Fibroblast of lung (primary cell): Measurements from ENCODE around the gene THSD7B. TPM values are rescaled to one million over a fixed set of nuclear protein-coding genes. Genes with fewer than 3 reads are reported as not detected.

Experiments used
- DNase-seq, 2 donors: peaks; one replicate each; pipeline versions ENCODE4 v3.0.0 to v3.0.0-alpha.2; 2010; ENCODE audit warnings: low read depth in 2 of 2
- H2AFZ ChIP-seq: 2 replicates; pipeline ENCODE4 v1.5.1; 2012; ENCODE audit warnings: low read length, control low read depth, inconsistent platforms
- H3K27ac ChIP-seq: 2 replicates; pipeline ENCODE4 v1.5.1; 2011; ENCODE audit warnings: low read length, control low read depth; ENCODE audit not compliant: insufficient read depth
- H3K27me3 ChIP-seq: 2 replicates; pipeline ENCODE4 v1.5.1; 2011; ENCODE audit warnings: mild to moderate bottlenecking, low read length; ENCODE audit not compliant: control insufficient read depth, insufficient read depth
- H3K36me3 ChIP-seq: 2 replicates; pipeline ENCODE4 v1.5.1; 2011; ENCODE audit warnings: low read length; ENCODE audit not compliant: control insufficient read depth, insufficient read depth
- H3K4me1 ChIP-seq: 2 replicates; pipeline ENCODE4 v1.5.1; 2011; ENCODE audit warnings: low read length; ENCODE audit not compliant: control insufficient read depth, insufficient read depth; ENCODE audit errors: extremely low read depth
- H3K4me2 ChIP-seq: 2 replicates; pipeline ENCODE4 v1.5.1; 2011; ENCODE audit warnings: low read length, control low read depth; ENCODE audit not compliant: insufficient read depth; ENCODE audit errors: extremely low read depth
- H3K4me3 ChIP-seq, 4 experiments: fragments of 200-600 bp in 1 of 4; sonication (generic) in 1 of 4; replicated peaks in 1 of 4; 2 replicates each; pipeline ENCODE4 v1.5.1; 2011 to 2016; ENCODE audit warnings: low read length in 4 of 4, low read depth in 3 of 4, mild to moderate bottlenecking in 3 of 4, control low read depth in 2 of 4, inconsistent platforms in 1 of 4, mixed read lengths in 1 of 4; ENCODE audit not compliant: insufficient read depth in 1 of 4; ENCODE audit errors: control extremely low read depth in 1 of 4
- H3K79me2 ChIP-seq: 2 replicates; pipeline ENCODE4 v1.5.1; 2012; ENCODE audit warnings: mild to moderate bottlenecking, low read length, inconsistent platforms; ENCODE audit not compliant: control insufficient read depth, insufficient read depth
- H3K9ac ChIP-seq: 2 replicates; pipeline ENCODE4 v1.5.1; 2011; ENCODE audit warnings: mild to moderate bottlenecking, low read length, control low read depth; ENCODE audit not compliant: insufficient read depth
- H3K9me3 ChIP-seq: 2 replicates; pipeline ENCODE4 v1.5.1; 2012; ENCODE audit warnings: low read depth, low read length; ENCODE audit not compliant: control insufficient read depth, insufficient read depth
- H4K20me1 ChIP-seq: 2 replicates; pipeline ENCODE4 v1.5.1; 2011; ENCODE audit warnings: low read length; ENCODE audit not compliant: control insufficient read depth, insufficient read depth; ENCODE audit errors: extremely low read depth
- CTCF ChIP-seq, 2 donors: IDR thresholded peaks in 1 of 2; conservative IDR thresholded peaks in 1 of 2; 1 replicate in 1 of 2; 2 replicates in 1 of 2; pipeline ENCODE4 v1.5.1; 2011 to 2012; ENCODE audit warnings: low read length in 2 of 2, control low read depth in 1 of 2, inconsistent platforms in 1 of 2, low read depth in 1 of 2, mild to moderate bottlenecking in 1 of 2
- EZH2 ChIP-seq: IDR thresholded peaks from 2 replicates; pipeline ENCODE4 v1.5.1; 2012; ENCODE audit warnings: low read length, control low read depth, mild to moderate bottlenecking; ENCODE audit errors: missing control alignments
- polyA plus RNA-seq, 2 donors: library from polyadenylated mRNA; depleted of rRNA in 1 of 2; stranded (reverse) in 1 of 2; unstranded in 1 of 2; fragments of >200 nt; gene quantifications; 2 replicates each; pipeline ENCODE4 v1.2.1, GENCODE V29; 2011 to 2012; ENCODE audit warnings: missing spikeins in 1 of 2
- total RNA-seq: library from RNA; depleted of rRNA; stranded (reverse); fragments of >200 nt; gene quantifications from 2 replicates; pipeline ENCODE4 v1.2.1, GENCODE V29; 2014

Gene THSD7B
- total and polyA plus RNA-seq, 2 donors (not counting 1 experiment from before 2014, with no cell fraction given) = under 0.01 TPM; not detected in 1

GRCh38 chr2:136994793-136995192 is 229.4 kb downstream of the THSD7B start:
- no peak for TF ChIP-seq CTCF (conservative IDR thresholded peaks at IDR 0.05 in 1 of 2, IDR thresholded peaks at IDR 0.05 in 1 of 2; ENCODE audit: low read depth in 1 of 2, low read length in 2 of 2)
- TF ChIP-seq EZH2 = no peak
- Histone ChIP-seq H3K9me3 (no peaks in the 10 kb centered on the region), H3K9ac (no peak overlapping the region), H3K4me3 (no peak overlapping the region), H4K20me1 (no peaks in the 10 kb centered on the region), H2AFZ (no peak overlapping the region), H3K4me1 (no peaks in the 10 kb centered on the region), H3K36me3 (no peaks in the 10 kb centered on the region), H3K4me2 (no peak overlapping the region), H3K27me3 (no peaks in the 10 kb centered on the region), H3K27ac (no peak overlapping the region), H3K79me2 (no peaks in the 10 kb centered on the region)
- DNase-seq = no peak

- no peaks in the 10 kb centered on the region for H3K4me1 ChIP-seq
- no peak overlapping the region for H3K4me2 ChIP-seq
- H3K4me3 ChIP-seq = no peak overlapping the region
- H4K20me1 ChIP-seq = no peaks in the 10 kb centered on the region
- no peak overlapping the region for H3K27ac ChIP-seq
- no peaks in the 10 kb centered on the region for H3K79me2 ChIP-seq
- no peak overlapping the region for H2AFZ ChIP-seq
- no peak overlapping the region for H3K9ac ChIP-seq
- no peak for TF ChIP-seq CTCF (conservative IDR thresholded peaks at IDR 0.05 in 1 of 2, IDR thresholded peaks at IDR 0.05 in 1 of 2; ENCODE audit: low read depth in 1 of 2, low read length in 2 of 2)
- TF ChIP-seq EZH2 = no peak
- no peaks in the 10 kb centered on the region for H3K27me3 ChIP-seq
- no peaks in the 10 kb centered on the region for H3K36me3 ChIP-seq
- no peaks in the 10 kb centered on the region for H3K9me3 ChIP-seq
- peak in 1 of 2 donors; percentile 6 for DNase-seq
Measured at GRCh38 chr2:136997557-136997956, 232.2 kb downstream of the THSD7B start.

GRCh38 chr2:137000811-137001210 is 235.5 kb downstream of the THSD7B start:
- H3K4me2 ChIP-seq = no peak overlapping the region
- no peaks in the 10 kb centered on the region for H4K20me1 ChIP-seq
- TF ChIP-seq CTCF (conservative IDR thresholded peaks at IDR 0.05 in 1 of 2, IDR thresholded peaks at IDR 0.05 in 1 of 2; ENCODE audit: low read depth in 1 of 2, low read length in 2 of 2) (no peak), EZH2 (no peak)
- H3K27ac ChIP-seq = no peak overlapping the region
- H3K27me3 ChIP-seq = no peaks in the 10 kb centered on the region
- no peaks in the 10 kb centered on the region for H3K36me3 ChIP-seq
- no peaks in the 10 kb centered on the region for H3K9me3 ChIP-seq
- H3K4me3 ChIP-seq = no peak overlapping the region
- no peak overlapping the region for H3K9ac ChIP-seq
- H3K4me1 ChIP-seq = no peaks in the 10 kb centered on the region
- DNase-seq = no peak
- H2AFZ ChIP-seq = no peak overlapping the region
- no peaks in the 10 kb centered on the region for H3K79me2 ChIP-seq
